Inflammatory macrophage treated with lipopolysaccharide for 1 hour (primary cell): Measurements from ENCODE around the gene ZNF467.

ENCODE experiments used
- DNase-seq, 2 donors: peaks; one replicate each; pipeline ENCODE4 v3.0.0-alpha.2; 2020 to 2022

Gene ZNF467

GRCh38 chr7:149743476-149744255, 29.7 kb downstream of the ZNF467 start:
- DNase-seq, result no peak

- peak; percentile 24 to 81 for DNase-seq
These were observed 31.2 kb downstream of the ZNF467 start for GRCh38 chr7:149742075-149742701.

GRCh38 chr7:149741629-149742028, 31.8 kb downstream of the ZNF467 start:
- peak; percentile 15 to 21 for DNase-seq

GRCh38 chr7:149736478-149737360, 36.7 kb downstream of the ZNF467 start:
- no peak for DNase-seq

GRCh38 chr7:149735779-149736477, 37.5 kb downstream of the ZNF467 start:
- no peak for DNase-seq

- DNase-seq, result no peak
These were observed 38.2 kb downstream of the ZNF467 start for GRCh38 chr7:149735181-149735602.

GRCh38 chr7:149734791-149735075, 38.7 kb downstream of the ZNF467 start:
- DNase-seq, result no peak

GRCh38 chr7:149733924-149734790, 39.2 kb downstream of the ZNF467 start:
- DNase-seq, result no peak

GRCh38 chr7:149733131-149733923, 40.1 kb downstream of the ZNF467 start:
- DNase-seq, result no peak

- no peak for DNase-seq
These were observed 40.8 kb downstream of the ZNF467 start for GRCh38 chr7:149732611-149733010.

GRCh38 chr7:149732111-149732561, 41.3 kb downstream of the ZNF467 start:
- no peak for DNase-seq

GRCh38 chr7:149731207-149731955, 42.0 kb downstream of the ZNF467 start:
- no peak for DNase-seq

- DNase-seq, result no peak
These were observed 43.2 kb downstream of the ZNF467 start for GRCh38 chr7:149729983-149730801.

GRCh38 chr7:149729586-149729982, 43.8 kb downstream of the ZNF467 start:
- no peak for DNase-seq

GRCh38 chr7:149728491-149729375, 44.7 kb downstream of the ZNF467 start:
- no peak for DNase-seq

- DNase-seq, result no peak
These were observed 45.4 kb downstream of the ZNF467 start for GRCh38 chr7:149727899-149728476.

GRCh38 chr7:149727053-149727898, 46.1 kb downstream of the ZNF467 start:
- DNase-seq, result no peak
